IPS-18a (cell line): Measurements from ENCODE around the gene TMEM41A.

Experiments used
- H3K27ac ChIP-seq: one replicate; pipeline ENCODE4 v1.5.1; 2013; ENCODE audit warnings: low read length
- H3K27me3 ChIP-seq: one replicate; pipeline ENCODE4 v1.6.1; 2013; ENCODE audit warnings: mild to moderate bottlenecking, low read length; ENCODE audit not compliant: control insufficient read depth, insufficient read depth
- H3K36me3 ChIP-seq: one replicate; pipeline ENCODE4 v1.6.1; 2013; ENCODE audit warnings: low read depth, low read length; ENCODE audit not compliant: control insufficient read depth
- H3K4me1 ChIP-seq: one replicate; pipeline ENCODE4 v1.6.1; 2013; ENCODE audit warnings: low read depth, low read length; ENCODE audit not compliant: control insufficient read depth
- H3K4me3 ChIP-seq: one replicate; pipeline ENCODE4 v1.5.1; 2013; ENCODE audit warnings: low read length
- H3K9ac ChIP-seq: one replicate; pipeline ENCODE4 v1.6.1; 2013; ENCODE audit warnings: mild to moderate bottlenecking, low read length, moderate library complexity
- H3K9me3 ChIP-seq: one replicate; pipeline ENCODE4 v1.6.1; 2013; ENCODE audit warnings: low read depth, low read length; ENCODE audit not compliant: control insufficient read depth

The TMEM41A gene

GRCh38 chr3:185519021-185519420 lies 20.2 kb upstream of the TMEM41A start:
- H3K9me3 ChIP-seq = no peaks in the 10 kb centered on the region
- no peaks in the 10 kb centered on the region for H3K36me3 ChIP-seq
- no peaks in the 10 kb centered on the region for H3K4me1 ChIP-seq
- no peak overlapping the region for H3K27ac ChIP-seq
- H3K27me3 ChIP-seq = no peaks in the 10 kb centered on the region
- no peak overlapping the region for H3K4me3 ChIP-seq
- no peak overlapping the region for H3K9ac ChIP-seq

GRCh38 chr3:185517387-185518130 lies 18.7 kb upstream of the TMEM41A start:
- H3K4me3 ChIP-seq = no peak overlapping the region
- no peaks in the 10 kb centered on the region for H3K27me3 ChIP-seq
- no peaks in the 10 kb centered on the region for H3K9me3 ChIP-seq
- no peaks in the 10 kb centered on the region for H3K36me3 ChIP-seq
- no peaks in the 10 kb centered on the region for H3K4me1 ChIP-seq
- H3K27ac ChIP-seq = no peak overlapping the region
- H3K9ac ChIP-seq = no peak overlapping the region

GRCh38 chr3:185511711-185512110 lies 12.9 kb upstream of the TMEM41A start:
- Histone ChIP-seq H3K36me3 (no peaks in the 10 kb centered on the region), H3K27ac (no peak overlapping the region), H3K4me1 (no peaks in the 10 kb centered on the region), H3K9ac (no peak overlapping the region), H3K4me3 (no peak overlapping the region), H3K9me3 (no peaks in the 10 kb centered on the region), H3K27me3 (no peaks in the 10 kb centered on the region)

GRCh38 chr3:185508335-185508991 lies 9.6 kb upstream of the TMEM41A start:
- H3K36me3 ChIP-seq = no peaks in the 10 kb centered on the region
- no peaks in the 10 kb centered on the region for H3K9me3 ChIP-seq
- no peaks in the 10 kb centered on the region for H3K4me1 ChIP-seq
- H3K4me3 ChIP-seq = no peak overlapping the region
- H3K27ac ChIP-seq = no peak overlapping the region
- H3K9ac ChIP-seq = no peak overlapping the region
- no peaks in the 10 kb centered on the region for H3K27me3 ChIP-seq

GRCh38 chr3:185507883-185508282 lies 9.0 kb upstream of the TMEM41A start:
- no peak overlapping the region for H3K9ac ChIP-seq
- no peaks in the 10 kb centered on the region for H3K9me3 ChIP-seq

GRCh38 chr3:185504636-185505035 lies 5.8 kb upstream of the TMEM41A start:
- H3K27ac ChIP-seq = no peak overlapping the region
- peaks cover 6% of the 10 kb centered on the region for H3K27me3 ChIP-seq
- H3K36me3 ChIP-seq = no peaks in the 10 kb centered on the region
- H3K9ac ChIP-seq = no peak overlapping the region
- H3K9me3 ChIP-seq = no peaks in the 10 kb centered on the region
- no peak overlapping the region for H3K4me3 ChIP-seq
- H3K4me1 ChIP-seq = no peaks in the 10 kb centered on the region

More at GRCh38 chr3:185507883-185508282, 9.0 kb upstream of the TMEM41A start:
- H3K36me3 ChIP-seq = no peaks in the 10 kb centered on the region
- H3K4me3 ChIP-seq = no peak overlapping the region
- no peak overlapping the region for H3K27ac ChIP-seq
- H3K4me1 ChIP-seq = no peaks in the 10 kb centered on the region
- H3K27me3 ChIP-seq = no peaks in the 10 kb centered on the region

- Histone ChIP-seq H3K4me3 (no peak overlapping the region), H3K4me1 (no peaks in the 10 kb centered on the region), H3K27ac (no peak overlapping the region), H3K9ac (no peak overlapping the region), H3K9me3 (no peaks in the 10 kb centered on the region), H3K36me3 (no peaks in the 10 kb centered on the region), H3K27me3 (peaks cover 6% of the 10 kb centered on the region)
Measured at GRCh38 chr3:185503521-185503920, 4.7 kb upstream of the TMEM41A start.

GRCh38 chr3:185502987-185503386 lies 4.2 kb upstream of the TMEM41A start:
- Histone ChIP-seq H3K27ac (no peak overlapping the region), H3K27me3 (peaks cover 6% of the 10 kb centered on the region), H3K36me3 (no peaks in the 10 kb centered on the region), H3K4me3 (no peak overlapping the region), H3K9me3 (no peaks in the 10 kb centered on the region), H3K4me1 (no peaks in the 10 kb centered on the region), H3K9ac (no peak overlapping the region)

GRCh38 chr3:185490241-185490640 lies 8.6 kb downstream of the TMEM41A start:
- no peak overlapping the region for H3K27ac ChIP-seq
- no peaks in the 10 kb centered on the region for H3K9me3 ChIP-seq
- H3K36me3 ChIP-seq = peaks cover 12% of the 10 kb centered on the region
- H3K4me3 ChIP-seq = no peak overlapping the region
- no peak overlapping the region for H3K9ac ChIP-seq
- no peaks in the 10 kb centered on the region for H3K27me3 ChIP-seq
- no peaks in the 10 kb centered on the region for H3K4me1 ChIP-seq

GRCh38 chr3:185489462-185489861 lies 9.4 kb downstream of the TMEM41A start:
- Histone ChIP-seq H3K4me3 (no peak overlapping the region), H3K9ac (no peak overlapping the region), H3K4me1 (no peaks in the 10 kb centered on the region), H3K27me3 (no peaks in the 10 kb centered on the region), H3K9me3 (no peaks in the 10 kb centered on the region), H3K36me3 (peaks cover 12% of the 10 kb centered on the region), H3K27ac (no peak overlapping the region)

- Histone ChIP-seq H3K4me3 (no peak overlapping the region), H3K36me3 (peaks cover 5% of the 10 kb centered on the region), H3K27me3 (no peaks in the 10 kb centered on the region), H3K9ac (no peak overlapping the region), H3K9me3 (no peaks in the 10 kb centered on the region), H3K4me1 (no peaks in the 10 kb centered on the region), H3K27ac (no peak overlapping the region)
Measured at GRCh38 chr3:185488465-185488864, 10.4 kb downstream of the TMEM41A start.

GRCh38 chr3:185486394-185486793 lies 12.4 kb downstream of the TMEM41A start:
- H3K36me3 ChIP-seq = peaks cover 3% of the 10 kb centered on the region
- H3K27me3 ChIP-seq = no peaks in the 10 kb centered on the region
- no peak overlapping the region for H3K9ac ChIP-seq

More at GRCh38 chr3:185486394-185486793, 12.4 kb downstream of the TMEM41A start:
- Histone ChIP-seq H3K4me1 (no peaks in the 10 kb centered on the region), H3K9me3 (no peaks in the 10 kb centered on the region), H3K4me3 (no peak overlapping the region), H3K27ac (no peak overlapping the region)
